ENCODE results near the gene FNBP1. TPM values are rescaled to one million over a fixed set of nuclear protein-coding genes. Genes with fewer than 3 reads are reported as not detected.
"Not testable (repeated sequence)": the region's sequence is repeated elsewhere in the genome, so short reads cannot be mapped to it uniquely, and the experiment has no call there.

Gene FNBP1
- total and polyA plus RNA-seq, 5 donors from 2014 or later = 147 to 253 (median 207) TPM

GRCh38 chr9:129890718-129891299 lies 152.2 kb downstream of the FNBP1 start:
- not testable (repeated sequence) for H3K27me3 ChIP-seq (ENCODE audit: control insufficient read depth, insufficient read depth, low read length); H3K9me3 Mint-ChIP-seq; H3K9me3 ChIP-seq (ENCODE audit: control insufficient read depth in 2 of 2, low read length in 2 of 2); DNase-seq; ATAC-seq (ENCODE audit: low read depth in 2 of 2)
- Mint-ChIP-seq H3K4me3 (peak overlapping the region; percentile 92 to 98 (median 92)), H3K27ac (peak overlapping the region; percentile 99 to 100 (median 100)), H3K4me1 (peaks cover 26 to 93% (median 63%) of the 10 kb centered on the region in 4 donors), H3K36me3 (peaks cover 28% of the 10 kb centered on the region), H3K27me3 (peaks cover 17% of the 10 kb centered on the region)
- Histone ChIP-seq H3K27ac (ENCODE audit: insufficient read depth, low read length, poor library complexity, severe bottlenecking) (peak overlapping the region; percentile 99), H3K36me3 (ENCODE audit: control insufficient read depth, insufficient read depth, low read length) (peaks cover 18% of the 10 kb centered on the region), H3K4me3 (ENCODE audit: low read depth, low read length) (peak overlapping the region; percentile 73), H3K4me1 (ENCODE audit: control insufficient read depth, insufficient read depth, low read length, poor library complexity, severe bottlenecking) (peaks cover 97% of the 10 kb centered on the region)

- Histone ChIP-seq H3K4me1 (ENCODE audit: control insufficient read depth, insufficient read depth, low read length, poor library complexity, severe bottlenecking) (peaks cover 97% of the 10 kb centered on the region), H3K9me3 (ENCODE audit: control insufficient read depth in 2 of 2, low read length in 2 of 2) (no peaks in the 10 kb centered on the region), H3K27ac (ENCODE audit: insufficient read depth, low read length, poor library complexity, severe bottlenecking) (peak overlapping the region; percentile 99), H3K27me3 (ENCODE audit: control insufficient read depth, insufficient read depth, low read length) (no peaks in the 10 kb centered on the region), H3K4me3 (ENCODE audit: low read depth, low read length) (peak overlapping the region; percentile 61), H3K36me3 (ENCODE audit: control insufficient read depth, insufficient read depth, low read length) (peaks cover 11% of the 10 kb centered on the region)
- peak overlapping the region; percentile 92 to 98 (median 92) for H3K4me3 Mint-ChIP-seq
- H3K9me3 Mint-ChIP-seq = no peaks in the 10 kb centered on the region
- H3K4me1 Mint-ChIP-seq = peaks cover 26 to 91% (median 59%) of the 10 kb centered on the region in 4 donors
- ATAC-seq (ENCODE audit: low read depth in 2 of 2) (no peak), DNase-seq (peak; percentile 49 to 93 (median 62))
- H3K27me3 Mint-ChIP-seq = peaks cover 17% of the 10 kb centered on the region
- H3K36me3 Mint-ChIP-seq = peaks cover 25% of the 10 kb centered on the region
- peak overlapping the region; percentile 99 to 100 (median 100) for H3K27ac Mint-ChIP-seq
Observed at GRCh38 chr9:129889941-129890717, 152.9 kb downstream of the FNBP1 start.

- H3K4me1 ChIP-seq (ENCODE audit: control insufficient read depth, insufficient read depth, low read length, poor library complexity, severe bottlenecking) = peaks cover 97% of the 10 kb centered on the region
- no peaks in the 10 kb centered on the region for H3K27me3 ChIP-seq (ENCODE audit: control insufficient read depth, insufficient read depth, low read length)
- peak in 2 of 3 donors; percentile 37 to 63 for DNase-seq
- Mint-ChIP-seq H3K4me3 (peak overlapping the region; percentile 92 to 98 (median 92)), H3K27ac (peak overlapping the region; percentile 99 to 100 (median 100)), H3K4me1 (peaks cover 27 to 91% (median 58%) of the 10 kb centered on the region in 4 donors), H3K27me3 (peaks cover 22% of the 10 kb centered on the region), H3K9me3 (no peaks in the 10 kb centered on the region), H3K36me3 (peaks cover 21% of the 10 kb centered on the region)
- H3K9me3 ChIP-seq (ENCODE audit: control insufficient read depth in 2 of 2, low read length in 2 of 2) = no peaks in the 10 kb centered on the region
- H3K27ac ChIP-seq (ENCODE audit: insufficient read depth, low read length, poor library complexity, severe bottlenecking) = peak overlapping the region; percentile 99
- no peak for ATAC-seq (ENCODE audit: low read depth in 2 of 2)
- H3K36me3 ChIP-seq (ENCODE audit: control insufficient read depth, insufficient read depth, low read length) = peaks cover 9% of the 10 kb centered on the region
- peak overlapping the region; percentile 48 for H3K4me3 ChIP-seq (ENCODE audit: low read depth, low read length)
Observed at GRCh38 chr9:129889122-129889940, 153.7 kb downstream of the FNBP1 start.

GRCh38 chr9:129888293-129889121 lies 154.5 kb downstream of the FNBP1 start:
- no peaks in the 10 kb centered on the region for H3K9me3 Mint-ChIP-seq
- peak overlapping the region; percentile 87 for H3K4me3 ChIP-seq (ENCODE audit: low read depth, low read length)
- no peaks in the 10 kb centered on the region for H3K9me3 ChIP-seq (ENCODE audit: control insufficient read depth in 2 of 2, low read length in 2 of 2)
- DNase-seq (peak; percentile 87 to 99 (median 96)), ATAC-seq (ENCODE audit: low read depth in 2 of 2) (peak; percentile 64 to 68)
- H3K27me3 Mint-ChIP-seq = peaks cover 22% of the 10 kb centered on the region
- H3K4me3 Mint-ChIP-seq = peak overlapping the region; percentile 92 to 98 (median 92)
- peaks cover 3% of the 10 kb centered on the region for H3K36me3 ChIP-seq (ENCODE audit: control insufficient read depth, insufficient read depth, low read length)
- H3K27me3 ChIP-seq (ENCODE audit: control insufficient read depth, insufficient read depth, low read length) = no peaks in the 10 kb centered on the region
- H3K4me1 ChIP-seq (ENCODE audit: control insufficient read depth, insufficient read depth, low read length, poor library complexity, severe bottlenecking) = peaks cover 99% of the 10 kb centered on the region
- H3K27ac Mint-ChIP-seq = peak overlapping the region; percentile 99 to 100 (median 100)
- peak overlapping the region; percentile 99 for H3K27ac ChIP-seq (ENCODE audit: insufficient read depth, low read length, poor library complexity, severe bottlenecking)
- peaks cover 26 to 93% (median 58%) of the 10 kb centered on the region in 4 donors for H3K4me1 Mint-ChIP-seq
- H3K36me3 Mint-ChIP-seq = peaks cover 15% of the 10 kb centered on the region

- H3K9me3 ChIP-seq (ENCODE audit: control insufficient read depth in 2 of 2, low read length in 2 of 2) = no peaks in the 10 kb centered on the region
- H3K27ac Mint-ChIP-seq = peak overlapping the region; percentile 99 to 100 (median 100)
- no peaks in the 10 kb centered on the region for H3K9me3 Mint-ChIP-seq
- peaks cover 93% of the 10 kb centered on the region for H3K4me1 ChIP-seq (ENCODE audit: control insufficient read depth, insufficient read depth, low read length, poor library complexity, severe bottlenecking)
- ATAC-seq (ENCODE audit: low read depth in 2 of 2) (no peak), DNase-seq (peak; percentile 73 to 86 (median 82))
- peaks cover 22% of the 10 kb centered on the region for H3K27me3 Mint-ChIP-seq
- H3K4me3 ChIP-seq (ENCODE audit: low read depth, low read length) = peak overlapping the region; percentile 87
- no peaks in the 10 kb centered on the region for H3K27me3 ChIP-seq (ENCODE audit: control insufficient read depth, insufficient read depth, low read length)
- H3K36me3 Mint-ChIP-seq = peaks cover 15% of the 10 kb centered on the region
- H3K4me3 Mint-ChIP-seq = peak overlapping the region; percentile 92 to 98 (median 92)
- peak overlapping the region; percentile 99 for H3K27ac ChIP-seq (ENCODE audit: insufficient read depth, low read length, poor library complexity, severe bottlenecking)
- H3K4me1 Mint-ChIP-seq = peaks cover 26 to 90% (median 54%) of the 10 kb centered on the region in 4 donors
- no peaks in the 10 kb centered on the region for H3K36me3 ChIP-seq (ENCODE audit: control insufficient read depth, insufficient read depth, low read length)
Observed at GRCh38 chr9:129887334-129888292, 155.4 kb downstream of the FNBP1 start.

- Mint-ChIP-seq H3K4me1 (peaks cover 19 to 82% (median 44%) of the 10 kb centered on the region in 4 donors), H3K9me3 (no peaks in the 10 kb centered on the region), H3K36me3 (peaks cover 12% of the 10 kb centered on the region), H3K27me3 (peaks cover 18% of the 10 kb centered on the region), H3K4me3 (peak overlapping the region; percentile 92 to 98 (median 92)), H3K27ac (peak overlapping the region; percentile 99 to 100 (median 100))
- DNase-seq (peak; percentile 68 to 84 (median 77)), ATAC-seq (ENCODE audit: low read depth in 2 of 2) (no peak)
- H3K9me3 ChIP-seq (ENCODE audit: control insufficient read depth in 2 of 2, low read length in 2 of 2) = no peaks in the 10 kb centered on the region
- no peaks in the 10 kb centered on the region for H3K36me3 ChIP-seq (ENCODE audit: control insufficient read depth, insufficient read depth, low read length)
- no peaks in the 10 kb centered on the region for H3K27me3 ChIP-seq (ENCODE audit: control insufficient read depth, insufficient read depth, low read length)
- peaks cover 82% of the 10 kb centered on the region for H3K4me1 ChIP-seq (ENCODE audit: control insufficient read depth, insufficient read depth, low read length, poor library complexity, severe bottlenecking)
- H3K27ac ChIP-seq (ENCODE audit: insufficient read depth, low read length, poor library complexity, severe bottlenecking) = peak overlapping the region; percentile 99
- peak overlapping the region; percentile 87 for H3K4me3 ChIP-seq (ENCODE audit: low read depth, low read length)
Observed at GRCh38 chr9:129886226-129887174, 156.5 kb downstream of the FNBP1 start.

All from CD4-positive, CD25-positive, alpha-beta regulatory T cell (primary cell).